ENCODE measurements around the gene SDSL.

The SDSL gene

GRCh38 chr12:113416091-113416754, 6.0 kb upstream of the SDSL start:
- H3K27me3 ChIP-seq (ENCODE audit: insufficient read depth, low read length) = no peaks in the 10 kb centered on the region
- H3K4me1 ChIP-seq (ENCODE audit: insufficient read depth, low read length) = no peaks in the 10 kb centered on the region
- H3K36me3 ChIP-seq (ENCODE audit: insufficient read depth, low read length) = no peaks in the 10 kb centered on the region

GRCh38 chr12:113418213-113418879, 3.8 kb upstream of the SDSL start:
- Histone ChIP-seq H3K4me3 (ENCODE audit: low read length) (no peak overlapping the region), H3K9me3 (ENCODE audit: low read length) (no peaks in the 10 kb centered on the region), H3K4me1 (ENCODE audit: insufficient read depth, low read length) (peaks cover 11% of the 10 kb centered on the region), H3K36me3 (ENCODE audit: insufficient read depth, low read length) (no peaks in the 10 kb centered on the region), H2AFZ (ENCODE audit: low read depth, low read length) (no peak overlapping the region), H3K27me3 (ENCODE audit: insufficient read depth, low read length) (no peaks in the 10 kb centered on the region)

More at GRCh38 chr12:113416091-113416754, 6.0 kb upstream of the SDSL start:
- no peak overlapping the region for H3K4me3 ChIP-seq (ENCODE audit: low read length)
- H2AFZ ChIP-seq (ENCODE audit: low read depth, low read length) = no peak overlapping the region
- H3K9me3 ChIP-seq (ENCODE audit: low read length) = no peaks in the 10 kb centered on the region

GRCh38 chr12:113420996-113421595, 1.1 kb upstream of the SDSL start:
- no peaks in the 10 kb centered on the region for H3K27me3 ChIP-seq (ENCODE audit: insufficient read depth, low read length)
- no peak overlapping the region for H3K4me3 ChIP-seq (ENCODE audit: low read length)
- peaks cover 14% of the 10 kb centered on the region for H3K4me1 ChIP-seq (ENCODE audit: insufficient read depth, low read length)
- no peaks in the 10 kb centered on the region for H3K9me3 ChIP-seq (ENCODE audit: low read length)
- no peak overlapping the region for H2AFZ ChIP-seq (ENCODE audit: low read depth, low read length)
- H3K36me3 ChIP-seq (ENCODE audit: insufficient read depth, low read length) = peaks cover 5% of the 10 kb centered on the region

GRCh38 chr12:113422886-113423669, 898 bp downstream of the SDSL start:
- no peaks in the 10 kb centered on the region for H3K27me3 ChIP-seq (ENCODE audit: insufficient read depth, low read length)
- peaks cover 14% of the 10 kb centered on the region for H3K4me1 ChIP-seq (ENCODE audit: insufficient read depth, low read length)
- H3K9me3 ChIP-seq (ENCODE audit: low read length) = no peaks in the 10 kb centered on the region
- H2AFZ ChIP-seq (ENCODE audit: low read depth, low read length) = no peak overlapping the region
- peak overlapping the region; percentile 70 for H3K4me3 ChIP-seq (ENCODE audit: low read length)
- H3K36me3 ChIP-seq (ENCODE audit: insufficient read depth, low read length) = peaks cover 5% of the 10 kb centered on the region

- no peak overlapping the region for H2AFZ ChIP-seq (ENCODE audit: low read depth, low read length)
- H3K4me1 ChIP-seq (ENCODE audit: insufficient read depth, low read length) = peaks cover 14% of the 10 kb centered on the region
- no peak overlapping the region for H3K4me3 ChIP-seq (ENCODE audit: low read length)
- H3K27me3 ChIP-seq (ENCODE audit: insufficient read depth, low read length) = no peaks in the 10 kb centered on the region
- peaks cover 11% of the 10 kb centered on the region for H3K36me3 ChIP-seq (ENCODE audit: insufficient read depth, low read length)
- H3K9me3 ChIP-seq (ENCODE audit: low read length) = no peaks in the 10 kb centered on the region
Measured at GRCh38 chr12:113424456-113424855, 2.3 kb downstream of the SDSL start.

GRCh38 chr12:113424915-113425823, 3.0 kb downstream of the SDSL start:
- peaks cover 14% of the 10 kb centered on the region for H3K36me3 ChIP-seq (ENCODE audit: insufficient read depth, low read length)
- H3K27me3 ChIP-seq (ENCODE audit: insufficient read depth, low read length) = no peaks in the 10 kb centered on the region
- no peak overlapping the region for H3K4me3 ChIP-seq (ENCODE audit: low read length)
- H2AFZ ChIP-seq (ENCODE audit: low read depth, low read length) = no peak overlapping the region
- H3K4me1 ChIP-seq (ENCODE audit: insufficient read depth, low read length) = peaks cover 14% of the 10 kb centered on the region
- H3K9me3 ChIP-seq (ENCODE audit: low read length) = no peaks in the 10 kb centered on the region

- H3K9me3 ChIP-seq (ENCODE audit: low read length) = no peaks in the 10 kb centered on the region
- H3K27me3 ChIP-seq (ENCODE audit: insufficient read depth, low read length) = no peaks in the 10 kb centered on the region
Measured at GRCh38 chr12:113425960-113426453, 3.8 kb downstream of the SDSL start.

GRCh38 chr12:113427882-113428281, 5.7 kb downstream of the SDSL start:
- Histone ChIP-seq H3K4me1 (ENCODE audit: insufficient read depth, low read length) (peaks cover 8% of the 10 kb centered on the region), H2AFZ (ENCODE audit: low read depth, low read length) (no peak overlapping the region), H3K36me3 (ENCODE audit: insufficient read depth, low read length) (peaks cover 14% of the 10 kb centered on the region), H3K27me3 (ENCODE audit: insufficient read depth, low read length) (no peaks in the 10 kb centered on the region), H3K9me3 (ENCODE audit: low read length) (no peaks in the 10 kb centered on the region), H3K4me3 (ENCODE audit: low read length) (no peak overlapping the region)

More at GRCh38 chr12:113425960-113426453, 3.8 kb downstream of the SDSL start:
- no peak overlapping the region for H2AFZ ChIP-seq (ENCODE audit: low read depth, low read length)
- H3K4me1 ChIP-seq (ENCODE audit: insufficient read depth, low read length) = peaks cover 14% of the 10 kb centered on the region
- H3K36me3 ChIP-seq (ENCODE audit: insufficient read depth, low read length) = peaks cover 14% of the 10 kb centered on the region
- H3K4me3 ChIP-seq (ENCODE audit: low read length) = no peak overlapping the region

- Histone ChIP-seq H2AFZ (ENCODE audit: low read depth, low read length) (no peak overlapping the region), H3K36me3 (ENCODE audit: insufficient read depth, low read length) (peaks cover 16% of the 10 kb centered on the region), H3K4me3 (ENCODE audit: low read length) (no peak overlapping the region), H3K27me3 (ENCODE audit: insufficient read depth, low read length) (no peaks in the 10 kb centered on the region), H3K4me1 (ENCODE audit: insufficient read depth, low read length) (peaks cover 2% of the 10 kb centered on the region), H3K9me3 (ENCODE audit: low read length) (no peaks in the 10 kb centered on the region)
Measured at GRCh38 chr12:113428482-113428881, 6.3 kb downstream of the SDSL start.

- Histone ChIP-seq H3K4me3 (ENCODE audit: low read length) (no peak overlapping the region), H2AFZ (ENCODE audit: low read depth, low read length) (no peak overlapping the region), H3K27me3 (ENCODE audit: insufficient read depth, low read length) (no peaks in the 10 kb centered on the region), H3K36me3 (ENCODE audit: insufficient read depth, low read length) (peaks cover 18% of the 10 kb centered on the region), H3K9me3 (ENCODE audit: low read length) (no peaks in the 10 kb centered on the region), H3K4me1 (ENCODE audit: insufficient read depth, low read length) (no peaks in the 10 kb centered on the region)
Measured at GRCh38 chr12:113432986-113433385, 10.8 kb downstream of the SDSL start.

- Histone ChIP-seq H3K36me3 (ENCODE audit: insufficient read depth, low read length) (peaks cover 16% of the 10 kb centered on the region), H3K4me3 (ENCODE audit: low read length) (no peak overlapping the region), H2AFZ (ENCODE audit: low read depth, low read length) (no peak overlapping the region), H3K9me3 (ENCODE audit: low read length) (no peaks in the 10 kb centered on the region), H3K27me3 (ENCODE audit: insufficient read depth, low read length) (no peaks in the 10 kb centered on the region), H3K4me1 (ENCODE audit: insufficient read depth, low read length) (no peaks in the 10 kb centered on the region)
Measured at GRCh38 chr12:113435367-113435766, 13.2 kb downstream of the SDSL start.

GRCh38 chr12:113436586-113436985, 14.4 kb downstream of the SDSL start:
- Histone ChIP-seq H2AFZ (ENCODE audit: low read depth, low read length) (no peak overlapping the region), H3K27me3 (ENCODE audit: insufficient read depth, low read length) (no peaks in the 10 kb centered on the region), H3K4me3 (ENCODE audit: low read length) (no peak overlapping the region), H3K9me3 (ENCODE audit: low read length) (no peaks in the 10 kb centered on the region), H3K4me1 (ENCODE audit: insufficient read depth, low read length) (no peaks in the 10 kb centered on the region), H3K36me3 (ENCODE audit: insufficient read depth, low read length) (peaks cover 16% of the 10 kb centered on the region)
